ENCODE results near the gene OXSR1.

DNA sequence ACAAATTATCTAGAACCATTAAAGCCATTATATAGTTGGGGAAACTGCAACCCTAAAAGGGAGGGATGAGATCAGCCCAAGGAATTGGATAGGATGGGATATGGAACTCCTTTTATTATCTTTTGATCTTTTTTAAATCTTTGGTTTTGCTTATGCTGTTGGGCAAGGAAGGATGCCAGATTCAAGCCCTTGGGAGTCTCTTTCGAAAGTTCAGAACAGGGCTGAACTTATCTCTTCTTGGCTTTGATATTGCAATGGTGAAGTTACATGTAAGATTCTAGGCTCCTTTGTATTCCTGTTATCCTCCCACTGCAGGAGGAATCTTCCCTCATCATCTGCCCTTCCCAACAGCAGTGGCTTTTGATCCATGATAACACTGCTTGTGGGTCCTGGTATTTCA, 90.3 kb downstream of the OXSR1 start:
- no peak for TF ChIP-seq CTCF (IDR thresholded peaks at IDR 0.05)
- no peak for TF ChIP-seq POLR2A (IDR thresholded peaks at IDR 0.05)
